HG03442 (cell line): ENCODE data around the gene DDX59.

Source experiments
- ATAC-seq: cut with Tn5 transposase; IDR thresholded peaks from one replicate; pipeline ENCODE4 v1.9.1; 2021; ENCODE audit warnings: mild to moderate bottlenecking, moderate library complexity; ENCODE audit not compliant: unreplicated experiment

DDX59 gene

GRCh38 chr1:200669314-200670241 lies at the start of gene DDX59:
DDX59 (minus strand) TSS chr1:200669907; CDS start chr1:200666740, 3,167 bp downstream.
- ATAC-seq, result peak; percentile 82

- ATAC-seq, result no peak
Measured at GRCh38 chr1:200714504-200715187, 44.9 kb upstream of the DDX59 start.

GRCh38 chr1:200710166-200710565 lies 40.5 kb upstream of the DDX59 start:
- no peak for ATAC-seq

- ATAC-seq, result no peak
Measured at GRCh38 chr1:200708769-200709168, 39.1 kb upstream of the DDX59 start.

- no peak for ATAC-seq
Measured at GRCh38 chr1:200708161-200708560, 38.5 kb upstream of the DDX59 start.

- no peak for ATAC-seq
Measured at GRCh38 chr1:200707116-200707515, 37.4 kb upstream of the DDX59 start.

- no peak for ATAC-seq
Measured at GRCh38 chr1:200706111-200706814, 36.6 kb upstream of the DDX59 start.

- no peak for ATAC-seq
Measured at GRCh38 chr1:200704986-200705500, 35.3 kb upstream of the DDX59 start.

GRCh38 chr1:200699871-200700270 lies 30.2 kb upstream of the DDX59 start:
- ATAC-seq, result no peak

- no peak for ATAC-seq
Measured at GRCh38 chr1:200694738-200695137, 25.0 kb upstream of the DDX59 start.

GRCh38 chr1:200693327-200693726 lies 23.6 kb upstream of the DDX59 start:
- ATAC-seq, result no peak

- no peak for ATAC-seq
Measured at GRCh38 chr1:200692316-200692715, 22.6 kb upstream of the DDX59 start.

- ATAC-seq, result no peak
Measured at GRCh38 chr1:200686620-200687019, 16.9 kb upstream of the DDX59 start.

- ATAC-seq, result no peak
Measured at GRCh38 chr1:200684015-200684414, 14.3 kb upstream of the DDX59 start.

- ATAC-seq, result no peak
Measured at GRCh38 chr1:200683298-200683697, 13.6 kb upstream of the DDX59 start.

GRCh38 chr1:200681231-200681630 lies 11.5 kb upstream of the DDX59 start:
- ATAC-seq, result no peak

GRCh38 chr1:200676829-200677228 lies 7.1 kb upstream of the DDX59 start:
- no peak for ATAC-seq

GRCh38 chr1:200675588-200675852 lies 5.8 kb upstream of the DDX59 start:
- no peak for ATAC-seq

- no peak for ATAC-seq
Measured at GRCh38 chr1:200674838-200675587, 5.3 kb upstream of the DDX59 start.

GRCh38 chr1:200673952-200674823 lies 4.5 kb upstream of the DDX59 start:
- no peak for ATAC-seq
